Activated CD4-positive, alpha-beta T cell treated with anti-CD3 and anti-CD28 coated beads, Interleukin-10, Interleukin-2, amounts not matched to agents 100 ng/mL and 50 ng/mL, durations not matched to agents 16 hours and 8 hours (primary cell): ENCODE data around the gene GRK2.
A peak's percentile ranks its signal among the peaks of the same experiment; 100 is the strongest.

Source experiments
- DNase-seq: peaks from one replicate; pipeline ENCODE4 v3.0.0-alpha.2; 2020

Gene GRK2

DNA sequence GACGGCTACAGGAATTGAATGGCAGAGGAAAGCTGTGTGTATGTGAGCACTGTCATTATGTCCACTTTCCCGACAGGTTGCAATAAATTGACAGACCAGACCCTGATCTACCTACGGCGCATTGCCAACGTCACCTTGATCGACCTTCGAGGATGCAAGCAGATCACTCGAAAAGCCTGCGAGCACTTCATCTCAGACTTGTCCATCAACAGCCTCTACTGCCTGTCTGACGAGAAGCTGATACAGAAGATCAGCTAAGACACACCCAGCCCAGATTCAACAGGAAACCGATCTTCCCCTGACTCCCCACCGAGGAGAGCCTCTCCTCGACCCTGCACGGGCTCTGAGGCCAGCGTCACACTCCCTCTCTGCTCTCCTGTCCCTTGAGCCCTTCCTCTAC, 11.5 kb upstream of the GRK2 start:
- no peak for DNase-seq

DNA sequence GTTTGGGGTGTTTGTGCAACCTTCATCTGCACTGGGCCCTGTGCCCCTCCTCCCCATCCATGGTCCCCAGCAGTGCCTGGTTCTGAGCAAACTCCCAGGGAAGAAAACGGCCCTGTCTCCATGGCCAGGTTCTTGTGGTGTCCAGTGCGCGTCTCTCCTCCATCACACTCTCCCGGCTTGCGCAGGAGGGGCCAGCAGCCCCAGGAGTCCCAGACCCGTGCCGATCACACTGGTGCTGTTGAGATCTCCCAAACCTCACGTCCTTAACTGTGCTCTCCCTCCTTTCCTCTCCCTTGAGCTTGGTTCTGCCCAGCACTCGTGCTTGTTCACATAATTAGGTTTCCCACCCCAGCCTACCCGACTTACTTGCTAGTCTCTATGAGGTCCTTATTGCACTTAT, 10.9 kb upstream of the GRK2 start:
- DNase-seq = no peak

DNA sequence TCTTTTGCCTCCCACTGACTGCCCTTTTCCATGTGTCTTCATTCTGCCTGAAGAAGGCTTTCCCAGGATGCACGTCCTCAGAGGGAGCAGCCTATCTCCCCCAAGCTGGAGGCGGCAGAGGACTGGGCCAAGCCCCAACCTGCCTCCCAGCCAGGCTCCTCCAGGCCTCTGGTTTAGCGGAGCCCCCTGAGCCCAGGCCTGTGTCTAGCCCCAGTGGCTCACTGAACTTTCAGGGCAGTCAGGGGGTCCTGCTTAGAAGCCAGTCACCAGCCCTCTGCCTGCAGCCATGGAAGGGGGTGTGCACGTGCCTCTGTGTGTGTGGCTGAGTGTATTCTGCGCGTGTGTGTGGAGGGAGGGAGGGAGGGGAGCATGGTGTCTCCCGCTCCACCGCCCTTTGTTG, 10.4 kb upstream of the GRK2 start:
- no peak for DNase-seq

- DNase-seq = no peak
Measured at GRCh38 chr11:67256477-67257135, 9.7 kb upstream of the GRK2 start.

DNA sequence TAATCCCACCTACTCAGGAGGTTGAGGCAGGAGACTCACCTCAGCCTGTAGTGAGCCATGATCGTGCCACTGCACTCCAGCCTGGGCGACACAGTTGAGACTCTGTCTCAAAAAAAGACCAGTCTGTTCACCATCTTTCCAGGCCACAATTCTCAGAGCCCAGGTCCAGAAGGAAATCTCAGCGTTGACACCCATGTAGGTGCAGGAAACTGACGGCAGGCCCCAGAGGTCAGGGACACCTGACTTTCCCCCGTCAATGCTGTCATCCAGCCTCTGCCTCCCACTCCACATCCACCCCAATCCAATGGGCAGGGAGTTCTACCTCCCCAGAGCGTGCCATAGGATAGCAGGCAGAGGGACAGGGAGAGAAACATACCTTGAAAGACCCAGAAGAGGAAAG, 5.9 kb upstream of the GRK2 start:
- no peak for DNase-seq

DNA sequence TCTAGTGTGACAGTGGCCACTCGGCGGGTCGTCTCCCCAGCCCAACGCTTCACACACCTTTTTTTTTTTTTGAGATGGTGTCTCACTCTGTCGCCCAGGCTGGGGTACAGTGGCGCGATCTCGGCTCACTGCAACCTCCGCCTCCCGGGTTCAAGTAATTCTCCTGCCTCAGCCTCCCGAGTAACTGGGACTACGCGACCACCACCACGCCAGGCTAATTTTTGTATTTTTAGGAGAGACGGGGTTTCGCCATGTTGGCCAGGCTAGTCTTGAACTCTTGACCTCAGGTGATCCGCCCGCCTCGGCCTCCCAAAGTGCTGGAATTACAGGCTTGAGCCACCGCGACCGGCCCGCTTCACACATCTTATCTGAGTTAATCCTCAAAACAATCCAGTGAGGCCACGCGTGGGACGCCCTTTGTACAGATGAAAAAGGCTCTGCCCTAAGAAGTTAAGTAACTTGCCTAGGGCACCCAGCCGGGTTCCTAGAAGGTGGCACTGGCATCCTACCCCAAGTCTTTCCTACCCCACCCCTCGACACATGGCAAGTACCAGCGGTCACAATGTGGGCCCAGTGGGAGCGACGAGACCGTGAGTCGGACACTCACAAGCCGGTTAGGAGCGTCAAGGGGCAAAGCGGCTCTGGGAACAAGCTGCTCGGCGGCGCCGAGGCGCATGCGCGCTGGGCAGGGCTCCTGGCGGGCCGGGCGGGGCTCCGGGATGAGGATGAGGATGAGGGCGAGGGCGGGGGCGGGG, 5.2 kb upstream of the GRK2 start:
- DNase-seq = peak; percentile 77

GRCh38 chr11:67261640-67261945, 4.7 kb upstream of the GRK2 start:
- DNase-seq = no peak

DNA sequence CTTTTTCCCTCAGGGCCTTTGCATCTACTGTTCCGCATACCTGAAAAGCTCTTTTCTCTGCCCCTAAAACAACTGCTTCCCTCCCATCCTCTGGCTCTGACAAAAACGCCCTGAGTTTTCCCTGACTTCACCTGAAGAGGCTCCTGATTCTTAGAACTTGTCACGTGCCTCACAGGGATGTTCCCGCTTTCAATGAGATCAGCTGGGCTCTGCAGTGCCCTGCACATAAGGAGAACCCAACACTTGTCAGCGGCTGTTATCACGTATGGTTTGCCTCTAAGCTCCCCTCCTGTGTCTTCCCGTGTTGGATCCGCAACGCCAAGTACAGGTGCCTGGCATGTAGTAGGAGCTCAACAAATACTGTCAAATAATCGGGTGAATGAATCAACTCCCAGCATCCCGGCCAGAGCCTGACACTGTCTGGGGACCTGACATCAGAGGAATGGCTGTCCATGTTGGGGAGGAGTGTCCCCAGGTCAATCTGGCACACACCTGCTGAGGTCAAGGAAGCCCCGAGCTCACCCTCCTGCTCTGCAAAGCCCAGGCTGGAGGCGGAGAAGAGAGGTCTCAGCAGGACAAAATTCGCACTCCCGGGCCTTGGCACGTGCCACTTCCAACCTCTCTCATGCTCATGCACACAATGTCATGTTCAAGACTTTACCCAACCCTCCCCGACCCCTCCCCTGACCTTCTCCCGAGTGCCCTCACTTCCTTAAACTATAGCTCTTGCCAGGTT, 4.2 kb upstream of the GRK2 start:
- no peak for DNase-seq

DNA sequence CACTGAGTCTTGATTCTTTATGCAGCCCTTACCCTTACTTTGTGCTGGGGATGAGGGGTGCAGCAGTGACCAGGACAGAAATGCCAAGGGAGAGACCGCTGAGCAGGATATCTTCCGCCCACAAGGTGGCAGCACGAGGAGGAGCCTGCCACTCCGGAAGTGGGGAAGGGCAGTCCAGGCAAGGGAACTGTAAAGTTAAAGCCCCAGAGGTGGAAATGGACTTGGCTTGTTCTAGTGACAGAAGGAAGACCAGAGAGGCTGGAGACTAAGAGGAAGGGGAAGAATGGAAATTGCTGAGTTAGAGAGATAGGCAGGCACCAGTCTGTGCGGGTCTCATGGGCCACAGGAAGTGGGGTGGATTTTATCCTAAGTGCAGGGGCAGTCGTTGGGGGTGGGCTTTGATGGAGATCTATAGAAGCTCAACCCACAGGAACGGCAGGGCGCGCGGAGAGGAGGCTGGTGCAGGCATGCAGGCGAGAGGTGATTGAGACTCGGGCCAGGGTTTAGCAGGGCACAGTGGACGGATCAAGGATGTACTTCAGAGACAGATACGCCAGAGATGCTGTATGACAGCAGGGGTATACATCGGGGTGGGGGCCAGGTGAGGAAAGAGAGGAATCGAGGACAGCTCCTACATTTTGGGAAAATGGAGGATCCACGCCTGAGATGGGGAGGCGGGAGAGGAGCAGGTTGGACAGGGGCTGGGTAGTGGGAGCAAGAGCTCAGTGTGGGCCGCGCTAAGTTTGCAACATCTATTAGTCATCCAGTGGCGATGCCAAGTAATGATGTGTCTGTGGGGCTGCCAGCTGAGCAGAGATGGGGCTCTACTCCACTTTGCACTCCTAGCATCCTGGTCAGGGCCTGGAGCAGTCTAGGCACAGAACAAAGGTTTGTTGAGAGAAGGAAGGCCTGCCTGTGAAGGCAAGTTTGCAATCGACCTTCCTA, 3.3 kb upstream of the GRK2 start:
- DNase-seq = peak; percentile 89

- no peak for DNase-seq
Measured at GRCh38 chr11:67264260-67264659, 2.0 kb upstream of the GRK2 start.

GRCh38 chr11:67264877-67265632, 1.2 kb upstream of the GRK2 start:
- DNase-seq = no peak

DNA sequence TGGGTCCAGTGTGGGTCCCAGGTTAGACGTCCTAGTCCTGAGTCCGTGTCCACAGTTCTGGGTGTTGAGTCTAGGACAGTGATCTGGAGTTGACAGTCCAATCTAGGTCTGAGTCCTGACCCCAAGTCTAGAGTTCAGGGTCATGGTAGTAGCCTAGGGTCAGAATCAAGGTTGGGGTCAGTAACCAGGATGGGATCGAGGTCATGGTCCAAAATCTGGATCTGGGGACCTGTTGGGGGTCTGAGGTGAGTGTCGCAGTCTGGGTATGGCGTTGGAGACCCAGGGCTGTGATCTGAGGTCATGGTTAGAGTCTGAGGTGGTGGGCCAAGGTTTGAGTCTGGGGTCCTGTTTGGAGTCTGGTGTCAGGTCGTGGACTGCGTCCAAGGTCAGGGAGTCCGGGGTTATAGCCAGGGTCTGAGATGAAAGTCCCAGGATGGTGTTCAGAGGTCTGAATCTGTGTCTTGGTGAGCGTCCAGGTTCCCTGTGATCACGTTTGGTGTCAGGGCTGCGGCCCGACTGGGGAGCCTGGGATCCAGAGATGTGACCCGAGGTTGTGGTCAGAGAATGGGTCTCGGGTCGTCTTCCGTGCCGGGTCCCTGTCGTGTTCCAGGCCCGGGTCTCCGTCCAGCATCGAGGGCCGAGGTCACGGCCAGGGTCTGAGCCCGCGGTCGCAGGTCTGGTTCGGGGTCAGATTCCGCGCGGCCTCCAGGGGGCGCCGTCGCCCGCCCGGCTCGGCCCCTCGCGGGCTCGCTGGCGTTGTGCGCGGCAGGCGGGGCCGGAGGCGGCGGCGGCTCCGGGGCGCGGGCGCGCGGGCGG, 432 bp upstream of the GRK2 start:
- peak; percentile 86 for DNase-seq

- DNase-seq = peak; percentile 59
Measured at GRCh38 chr11:67267188-67268080, 1.2 kb downstream of the GRK2 start.

GRCh38 chr11:67268081-67268961, 2.0 kb downstream of the GRK2 start:
- DNase-seq = peak; percentile 97

GRCh38 chr11:67268962-67269268, 2.6 kb downstream of the GRK2 start:
- DNase-seq = no peak

- DNase-seq = peak; percentile 48
Measured at GRCh38 chr11:67269401-67270255, 3.4 kb downstream of the GRK2 start.

DNA sequence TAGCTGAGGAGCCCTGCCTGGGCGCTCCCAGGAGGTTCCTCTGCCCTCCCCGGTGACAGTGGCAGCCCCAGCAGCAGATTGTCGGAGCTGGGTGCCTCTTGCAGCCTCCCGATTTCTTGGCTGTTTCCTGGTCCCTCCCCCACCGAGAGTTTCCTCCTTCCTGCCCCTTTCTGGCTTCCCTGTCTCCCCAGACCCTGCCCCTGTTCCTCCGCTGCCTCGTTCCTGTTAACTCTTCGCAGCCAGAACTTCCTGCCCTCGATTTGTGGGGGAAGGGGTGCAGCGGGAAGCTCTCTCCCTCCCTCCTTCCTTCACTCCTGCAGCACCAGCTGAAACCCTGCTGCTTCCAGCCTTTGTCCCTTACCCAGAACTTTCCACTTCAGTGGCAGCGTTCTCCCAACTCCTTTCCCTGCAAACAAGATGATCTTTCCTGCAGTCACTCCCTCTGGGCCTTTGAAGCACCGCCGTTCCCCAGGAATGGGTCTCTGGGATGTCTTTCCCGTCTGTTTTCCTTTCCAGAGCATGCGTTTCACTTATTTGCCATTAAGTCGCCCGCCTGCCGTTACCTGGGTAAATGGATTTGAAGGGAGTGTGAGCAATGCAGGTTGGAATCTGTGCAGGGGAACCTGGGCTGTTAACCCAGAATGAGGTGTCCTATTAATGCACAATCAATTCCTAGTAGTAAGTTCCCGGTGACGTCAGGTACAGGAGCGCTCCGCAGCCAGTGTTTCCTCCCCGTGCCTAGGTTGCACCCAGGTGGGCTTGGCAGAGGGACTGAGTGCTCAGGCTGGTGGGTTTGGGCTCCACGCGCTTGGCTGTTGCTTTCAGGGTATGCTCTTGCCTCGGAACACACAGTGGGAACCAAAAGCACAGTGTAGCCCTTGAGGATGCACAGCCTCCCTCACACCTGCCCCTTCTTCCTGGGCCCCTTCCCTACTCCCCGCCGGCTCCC, 4.3 kb downstream of the GRK2 start:
- DNase-seq = peak; percentile 55
